SU-DHL-6 (cell line): ENCODE measurements around the gene TEAD1.

ENCODE experiments used
- H2AFZ ChIP-seq: fragments of 200-600 bp; sonication (generic); 2 replicates; pipeline ENCODE4 v1.6.1; 2014; ENCODE audit warnings: low read depth, mild to moderate bottlenecking, moderate library complexity, mixed read lengths, antibody characterized with exemption, low read length; ENCODE audit not compliant: severe bottlenecking
- H3F3A ChIP-seq: fragments of 200-600 bp; shearing (Covaris generic); 2 replicates; pipeline ENCODE4 v1.6.0; 2016; ENCODE audit warnings: antibody characterized with exemption, mild to moderate bottlenecking; ENCODE audit not compliant: insufficient read depth
- H3K27ac ChIP-seq: fragments of 200-600 bp; sonication (generic); 2 replicates; pipeline ENCODE4 v1.5.1; 2016; ENCODE audit warnings: low read depth, mild to moderate bottlenecking, low read length, moderate library complexity, mixed read lengths
- H3K27me3 ChIP-seq: fragments of 200-600 bp; sonication (generic), shearing (Covaris generic); 2 replicates; pipeline ENCODE4 v1.6.0; 2014; ENCODE audit warnings: mild to moderate bottlenecking, low read length
- H3K36me3 ChIP-seq: fragments of 200-600 bp; sonication (generic); 2 replicates; pipeline ENCODE4 v1.6.1; 2014; ENCODE audit warnings: mild to moderate bottlenecking, low read length, mixed read lengths
- H3K4me2 ChIP-seq: fragments of 300-600, 200-600 bp; shearing (Covaris generic), sonication (generic); 2 replicates; pipeline ENCODE4 v1.6.0; 2014; ENCODE audit warnings: low read length, low read depth, mild to moderate bottlenecking; ENCODE audit not compliant: poor library complexity, severe bottlenecking
- H3K4me3 ChIP-seq: fragments of 200-600 bp; sonication (generic); 2 replicates; pipeline ENCODE4 v1.5.1; 2014; ENCODE audit warnings: antibody characterized with exemption, low read length, mild to moderate bottlenecking, mixed read lengths; ENCODE audit not compliant: insufficient read depth, poor library complexity, severe bottlenecking
- H3K79me2 ChIP-seq: fragments of 200-600 bp; sonication (generic); 2 replicates; pipeline ENCODE4 v1.6.1; 2014; ENCODE audit warnings: mild to moderate bottlenecking, low read length, moderate library complexity; ENCODE audit not compliant: insufficient read depth
- H3K9ac ChIP-seq: fragments of 200-600 bp; sonication (generic); 2 replicates; pipeline ENCODE4 v1.7.0; 2014; ENCODE audit warnings: mild to moderate bottlenecking, low read length
- H3K9me2 ChIP-seq: fragments of 200-600 bp; sonication (generic); replicated peaks from 2 replicates; pipeline ENCODE4 v1.6.1; 2014; ENCODE audit warnings: low read length; ENCODE audit not compliant: insufficient read depth
- H3K9me3 ChIP-seq: fragments of 200-600 bp; sonication (generic); 2 replicates; pipeline ENCODE4 v1.6.1; 2014; ENCODE audit warnings: low read length, mixed read lengths; ENCODE audit not compliant: insufficient read depth
- H4K20me1 ChIP-seq: fragments of 200-600 bp; sonication (generic); 2 replicates; pipeline ENCODE4 v1.6.1; 2014; ENCODE audit warnings: low read depth, mild to moderate bottlenecking, antibody characterized with exemption, low read length, moderate library complexity, mixed read lengths
- CTCF ChIP-seq: fragments of 200-600 bp; sonication (generic); IDR thresholded peaks from one replicate; pipeline ENCODE4 v1.5.1; 2017; ENCODE audit warnings: antibody characterized with exemption, mild to moderate bottlenecking, low read length, moderate library complexity; ENCODE audit not compliant: insufficient read depth, poor library complexity, severe bottlenecking
- EZH2phosphoT487 ChIP-seq: fragments of 200-600 bp; sonication (generic), shearing (Covaris generic); conservative IDR thresholded peaks from 2 replicates; pipeline ENCODE4 v1.6.1; 2018; ENCODE audit warnings: mild to moderate bottlenecking, antibody characterized with exemption, low read length, moderate library complexity, mixed read lengths

Gene TEAD1

GRCh38 chr11:12631651-12632050 is 42.6 kb upstream of the TEAD1 start:
- Histone ChIP-seq H2AFZ (no peak overlapping the region), H4K20me1 (no peaks in the 10 kb centered on the region), H3K36me3 (no peaks in the 10 kb centered on the region), H3K27ac (no peak overlapping the region), H3K79me2 (no peaks in the 10 kb centered on the region), H3K9me2 (no peaks in the 10 kb centered on the region), H3K27me3 (0 out of 2 replicates have a peak, but pooled peaks cover 3% of the 10 kb centered on the region), H3K9me3 (no peaks in the 10 kb centered on the region), H3K9ac (no peak overlapping the region), H3F3A (no peaks in the 10 kb centered on the region), H3K4me3 (no peak overlapping the region), H3K4me2 (no peak overlapping the region)
- TF ChIP-seq EZH2phosphoT487 (no peak), CTCF (no peak)

- Histone ChIP-seq H2AFZ (no peak overlapping the region), H3K9me3 (no peaks in the 10 kb centered on the region)
Observed at GRCh38 chr11:12634329-12634728, 39.9 kb upstream of the TEAD1 start.

GRCh38 chr11:12636871-12637410 is 37.3 kb upstream of the TEAD1 start:
- Histone ChIP-seq H3K79me2 (no peaks in the 10 kb centered on the region), H2AFZ (no peak overlapping the region), H3K9me3 (no peaks in the 10 kb centered on the region), H3F3A (no peaks in the 10 kb centered on the region), H3K27ac (no peak overlapping the region), H3K9me2 (no peaks in the 10 kb centered on the region), H3K27me3 (no peaks in the 10 kb centered on the region), H3K9ac (no peak overlapping the region), H3K4me3 (no peak overlapping the region), H3K4me2 (no peak overlapping the region), H4K20me1 (no peaks in the 10 kb centered on the region), H3K36me3 (no peaks in the 10 kb centered on the region)
- no peak for TF ChIP-seq EZH2phosphoT487
- no peak for TF ChIP-seq CTCF

More at GRCh38 chr11:12634329-12634728, 39.9 kb upstream of the TEAD1 start:
- H3F3A ChIP-seq = no peaks in the 10 kb centered on the region
- H3K4me2 ChIP-seq = no peak overlapping the region
- H3K9me2 ChIP-seq = no peaks in the 10 kb centered on the region
- H4K20me1 ChIP-seq = no peaks in the 10 kb centered on the region
- no peak overlapping the region for H3K9ac ChIP-seq
- H3K4me3 ChIP-seq = no peak overlapping the region
- H3K36me3 ChIP-seq = no peaks in the 10 kb centered on the region
- H3K27ac ChIP-seq = no peak overlapping the region
- no peaks in the 10 kb centered on the region for H3K27me3 ChIP-seq
- no peaks in the 10 kb centered on the region for H3K79me2 ChIP-seq
- TF ChIP-seq CTCF = no peak
- no peak for TF ChIP-seq EZH2phosphoT487
